Stomach (tissue), 19 donors: ENCODE data around the gene DPYD. TPM values are rescaled to one million over a fixed set of nuclear protein-coding genes. Genes with fewer than 3 reads are reported as not detected.

Experiments used
- DNase-seq, 2 donors: peaks; one replicate each; pipeline versions ENCODE4 v3.0.0 to v3.0.0-alpha.2; 2013 to 2019
- H3K27ac ChIP-seq, 5 donors: fragments of 200-600 bp in 4 of 5; sonication (generic) in 4 of 5; one replicate each; pipeline ENCODE4 v1.5.1; 2013 to 2019; ENCODE audit warnings: mild to moderate bottlenecking in 1 of 5, moderate library complexity in 1 of 5
- H3K27me3 ChIP-seq, 3 donors: fragments of 200-600 bp; sonication (generic); one replicate each; pipeline ENCODE4 v1.5.1; 2017 to 2019; ENCODE audit warnings: mixed run types in 1 of 3
- H3K36me3 ChIP-seq, 4 donors: fragments of 200-600 bp; sonication (generic); 1 replicate in 3 of 4; 2 replicates in 1 of 4; pipeline ENCODE4 v1.5.1; 2016 to 2019
- H3K4me1 ChIP-seq, 4 donors: fragments of 200-600 bp; sonication (generic); one replicate each; pipeline ENCODE4 v1.5.1; 2016 to 2019
- H3K4me3 ChIP-seq, 4 donors: fragments of 200-600 bp; sonication (generic) in 3 of 4; one replicate each; pipeline ENCODE4 v1.5.1; 2016 to 2019; ENCODE audit warnings: mild to moderate bottlenecking in 1 of 4
- H3K9me3 ChIP-seq, 4 donors: fragments of 200-600 bp; sonication (generic); one replicate each; pipeline ENCODE4 v1.5.1; 2016 to 2019
- EP300 ChIP-seq: sonication (generic); formaldehyde crosslinking; IDR thresholded peaks from one replicate; pipeline ENCODE4 v1.6.1; 2017; ENCODE audit warnings: antibody characterized with exemption
- POLR2A ChIP-seq, 4 donors: fragments of 450-650 bp; IDR thresholded peaks; one replicate each; pipeline ENCODE4 v1.6.1; 2016; ENCODE audit warnings: antibody characterized with exemption in 4 of 4, control low read depth in 2 of 4, mild to moderate bottlenecking in 1 of 4, moderate library complexity in 1 of 4
- POLR2AphosphoS5 ChIP-seq, 3 donors: sonication (generic); formaldehyde crosslinking; IDR thresholded peaks; one replicate each; pipeline ENCODE4 v1.6.1; 2016; ENCODE audit warnings: antibody characterized with exemption in 3 of 3
- WGBS, 5 donors: extraction: QIAGEN DNeasy Blood & Tissue Kit in 3 of 5; methylation state at CpG; one replicate each; pipeline versions ENCODE4 v1.1.5 to v1.1.7; 2013 to 2018; 5-methylcytosine and 5-hydroxymethylcytosine counted together
- intact Hi-C: fragments of 100-400 bp; cut with DNase I; formaldehyde crosslinking; loops from one replicate; pipeline ENCODE4 v1.15.1; 2023; ENCODE audit warnings: low total_unique reads
- long read RNA-seq, 10 donors: transcript quantifications; one replicate each; lab custom pipeline, GENCODE V29; 2026
- polyA plus RNA-seq, 3 donors: library from polyadenylated mRNA; stranded (reverse); fragments of 200-250 nt; gene quantifications; one replicate each; pipeline ENCODE4 v1.2.3, GENCODE V29; 2013
- total RNA-seq, 5 donors: library from RNA; depleted of rRNA; stranded (reverse); fragments of >200 nt; gene quantifications; one replicate each; pipeline versions ENCODE4 v1.1.0 to v1.2.3, GENCODE V29; 2014 to 2016
- TF ChIP-seq, protein P1 (sequence below), 7 experiments: fragments of 450-650 bp in 4 of 7; fragments of 200-600 bp in 3 of 7; sonication (generic) in 3 of 7; IDR thresholded peaks; one replicate each; pipeline ENCODE4 v1.5.1; 2016 to 2019; ENCODE audit warnings: antibody characterized with exemption in 7 of 7, control low read depth in 2 of 7, mild to moderate bottlenecking in 1 of 7
- donor health status: healthy with polysubstance abuse.
- donor health status: Bipolar disorder and iron deficiency.
- donor health status: healthy.

DPYD gene
- total RNA-seq = 10 to 100 TPM; 16.2 to 58.2 (median 22.7) TPM
- polyA plus RNA-seq = 10 to 100 TPM in 1 of 3 donors, 1 to 10 TPM in 2; 7.5 to 11.9 (median 8.3) TPM
- long read RNA-seq, donor 1 = 0 reads
- long read RNA-seq, donor 2, full-length matches to known transcripts = 2 of 2 reads
- long read RNA-seq, donor 2, partial matches to known transcripts = 0 of 2 reads
- long read RNA-seq, donor 2, other reads (novel, unspliced or antisense) = 0 of 2 reads
- long read RNA-seq, donor 3, full-length matches to known transcripts = 1 of 1 reads
- long read RNA-seq, donor 3, partial matches to known transcripts = 0 of 1 reads
- long read RNA-seq, donor 3, other reads (novel, unspliced or antisense) = 0 of 1 reads
- long read RNA-seq, donor 4 = 0 reads
- long read RNA-seq, donor 5, full-length matches to known transcripts = 1 of 1 reads
- long read RNA-seq, donor 5, partial matches to known transcripts = 0 of 1 reads
- long read RNA-seq, donor 5, other reads (novel, unspliced or antisense) = 0 of 1 reads
- long read RNA-seq, donor 6 = 0 reads
- long read RNA-seq, donor 7, full-length matches to known transcripts = 1 of 1 reads
- long read RNA-seq, donor 7, partial matches to known transcripts = 0 of 1 reads
- long read RNA-seq, donor 7, other reads (novel, unspliced or antisense) = 0 of 1 reads
- long read RNA-seq, donor 8, full-length matches to known transcripts = 2 of 2 reads
- long read RNA-seq, donor 8, partial matches to known transcripts = 0 of 2 reads
- long read RNA-seq, donor 8, other reads (novel, unspliced or antisense) = 0 of 2 reads
- long read RNA-seq, donor 9, full-length matches to known transcripts = 2 of 2 reads
- long read RNA-seq, donor 9, partial matches to known transcripts = 0 of 2 reads
- long read RNA-seq, donor 9, other reads (novel, unspliced or antisense) = 0 of 2 reads
- long read RNA-seq, donor 10, full-length matches to known transcripts = 1 of 1 reads
- long read RNA-seq, donor 10, partial matches to known transcripts = 0 of 1 reads
- long read RNA-seq, donor 10, other reads (novel, unspliced or antisense) = 0 of 1 reads

DNA sequence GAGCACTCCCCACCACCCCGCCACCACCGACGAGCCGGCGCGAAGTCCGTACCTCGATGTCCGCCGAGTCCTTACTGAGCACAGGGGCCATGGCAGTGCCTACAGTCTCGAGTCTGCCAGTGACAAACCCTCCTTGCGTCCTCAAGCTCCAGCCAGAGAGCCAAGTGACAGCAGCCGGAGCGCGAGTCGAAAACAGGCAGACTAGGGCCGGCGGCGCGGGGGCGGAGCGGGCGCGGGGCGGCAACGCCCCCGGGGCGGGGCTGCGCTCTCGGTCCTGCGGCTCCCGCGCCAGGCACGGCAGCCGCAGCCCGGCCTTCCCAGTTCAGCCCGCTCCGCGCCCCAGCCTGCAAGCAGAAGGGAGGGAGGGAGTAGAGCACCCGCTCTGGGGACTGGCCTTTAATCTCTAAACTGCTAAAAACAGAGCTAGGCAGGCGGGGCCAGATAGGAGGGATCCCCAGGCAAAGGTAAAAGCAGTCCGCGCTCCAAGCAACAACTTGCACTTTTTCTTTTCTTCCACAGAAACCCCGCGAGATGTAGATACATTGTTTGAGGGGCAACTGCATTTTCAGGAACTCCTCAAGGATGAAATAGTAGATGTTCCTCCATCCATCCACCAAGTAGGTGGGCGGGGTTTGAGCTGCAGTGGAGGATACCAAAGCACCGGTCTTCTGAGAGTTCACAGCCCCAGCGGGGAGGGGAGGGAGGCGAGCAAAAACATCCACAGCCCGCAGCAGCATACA lies at the start of gene DPYD:
DPYD (minus strand) TSS at position 203 of the 740 bp plus-strand sequence; CDS start at position 91, 112 bp downstream.
- DNase-seq = peak; percentile 92 to 95
- H3K27me3 ChIP-seq = no peaks in the 10 kb centered on the region
- WGBS, 5 donors = 0 to 2% (median 1%) methylated on average over 26 to 50 of the region's 50 CpGs
- no peaks in the 10 kb centered on the region for H3K36me3 ChIP-seq
- intact Hi-C loops = no loop called here
- H3K27ac ChIP-seq = peak within 1 kb of the TSS; percentile 89 to 93 (median 91)
- H3K4me1 ChIP-seq = peaks cover 5 to 35% (median 24%) of the 10 kb centered on the region in 4 donors
- TF ChIP-seq POLR2AphosphoS5 (IDR thresholded peaks at IDR 0.05) = peak; percentile 40 to 96 (median 90)
- TF ChIP-seq, protein P1, sequence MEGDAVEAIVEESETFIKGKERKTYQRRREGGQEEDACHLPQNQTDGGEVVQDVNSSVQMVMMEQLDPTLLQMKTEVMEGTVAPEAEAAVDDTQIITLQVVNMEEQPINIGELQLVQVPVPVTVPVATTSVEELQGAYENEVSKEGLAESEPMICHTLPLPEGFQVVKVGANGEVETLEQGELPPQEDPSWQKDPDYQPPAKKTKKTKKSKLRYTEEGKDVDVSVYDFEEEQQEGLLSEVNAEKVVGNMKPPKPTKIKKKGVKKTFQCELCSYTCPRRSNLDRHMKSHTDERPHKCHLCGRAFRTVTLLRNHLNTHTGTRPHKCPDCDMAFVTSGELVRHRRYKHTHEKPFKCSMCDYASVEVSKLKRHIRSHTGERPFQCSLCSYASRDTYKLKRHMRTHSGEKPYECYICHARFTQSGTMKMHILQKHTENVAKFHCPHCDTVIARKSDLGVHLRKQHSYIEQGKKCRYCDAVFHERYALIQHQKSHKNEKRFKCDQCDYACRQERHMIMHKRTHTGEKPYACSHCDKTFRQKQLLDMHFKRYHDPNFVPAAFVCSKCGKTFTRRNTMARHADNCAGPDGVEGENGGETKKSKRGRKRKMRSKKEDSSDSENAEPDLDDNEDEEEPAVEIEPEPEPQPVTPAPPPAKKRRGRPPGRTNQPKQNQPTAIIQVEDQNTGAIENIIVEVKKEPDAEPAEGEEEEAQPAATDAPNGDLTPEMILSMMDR (IDR thresholded peaks at IDR 0.05) = no peak
- H3K4me3 ChIP-seq = peak within 1 kb of the TSS; percentile 76 to 90 (median 86)
- H3K9me3 ChIP-seq = no peaks in the 10 kb centered on the region

DNA sequence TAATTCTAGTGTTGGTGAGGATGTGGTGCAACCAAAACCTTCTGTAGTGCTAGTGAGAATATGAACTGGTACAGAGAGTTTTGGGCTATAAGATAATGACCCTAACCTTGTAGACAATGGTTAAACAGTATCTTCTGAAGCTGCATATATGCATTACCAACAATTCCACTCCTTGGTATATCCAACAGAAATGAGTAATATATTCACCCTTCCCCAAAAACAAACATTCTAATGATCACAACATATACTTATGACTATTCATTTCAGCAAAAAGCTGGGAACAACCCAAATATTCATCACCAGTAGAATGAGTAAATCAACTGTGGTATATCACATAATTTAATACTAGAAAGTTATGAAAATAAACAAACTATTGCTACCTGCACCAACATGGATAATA lies 39.6 kb upstream of the DPYD start:
- Histone ChIP-seq H3K4me1 (no peaks in the 10 kb centered on the region), H3K27me3 (no peaks in the 10 kb centered on the region), H3K4me3 (no peak overlapping the region), H3K9me3 (no peaks in the 10 kb centered on the region), H3K27ac (no peak overlapping the region), H3K36me3 (no peaks in the 10 kb centered on the region)
- intact Hi-C loops = no loop called here
- no peak for DNase-seq
- TF ChIP-seq EP300 (no peak), POLR2AphosphoS5 (IDR thresholded peaks at IDR 0.05) (no peak)

DNA sequence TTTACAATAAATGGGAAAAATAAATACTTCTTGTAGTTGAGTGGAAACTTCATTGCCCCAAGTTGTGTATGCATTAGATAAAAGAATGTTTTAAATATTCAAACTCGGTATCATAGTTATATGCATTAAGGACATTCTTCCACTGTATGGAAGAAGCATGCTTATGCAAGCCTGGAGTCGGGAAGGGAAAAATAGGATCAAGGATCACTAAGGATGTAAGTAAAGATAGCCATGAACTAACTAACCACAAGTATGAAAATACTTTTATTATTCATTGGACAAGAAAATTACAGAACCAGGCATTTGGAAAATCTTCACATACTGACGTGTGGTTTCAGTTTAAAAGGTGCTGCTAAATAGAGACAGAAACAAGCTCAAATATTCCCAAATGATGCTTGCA lies 26.9 kb upstream of the DPYD start:
- Histone ChIP-seq H3K27ac (no peak overlapping the region), H3K36me3 (no peaks in the 10 kb centered on the region), H3K27me3 (no peaks in the 10 kb centered on the region), H3K4me1 (no peaks in the 10 kb centered on the region), H3K9me3 (no peaks in the 10 kb centered on the region), H3K4me3 (no peak overlapping the region)
- no peak for TF ChIP-seq POLR2A (IDR thresholded peaks at IDR 0.05)
- TF ChIP-seq, protein P1 (IDR thresholded peaks at IDR 0.05) = no peak
- TF ChIP-seq EP300 = no peak
- no peak for TF ChIP-seq POLR2AphosphoS5 (IDR thresholded peaks at IDR 0.05)
- no peak for DNase-seq
- intact Hi-C loops = no loop called here
- WGBS, 5 donors = 68 to 75% (median 70%) methylated on average over 3 of the region's 3 CpGs

DNA sequence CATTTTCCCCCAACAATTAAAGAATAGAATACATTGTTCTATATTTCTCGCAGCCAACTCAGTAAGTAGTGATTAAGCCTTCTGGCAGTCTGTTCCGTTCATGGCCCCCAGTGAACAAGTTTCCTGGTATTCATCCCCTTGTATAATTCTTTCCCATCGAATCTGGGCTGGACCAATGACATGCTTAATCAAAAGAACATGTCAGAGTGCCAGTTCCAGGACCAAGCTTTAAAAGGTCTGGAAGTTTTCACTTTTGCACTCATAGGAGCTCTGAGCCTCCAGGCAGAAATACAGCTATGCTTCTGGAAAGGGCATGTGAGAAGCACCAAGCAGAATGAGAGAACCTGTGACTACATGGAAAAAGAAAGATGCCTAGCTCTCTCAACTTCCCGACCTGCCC lies 22.5 kb upstream of the DPYD start:
- no peak overlapping the region for H3K27ac ChIP-seq
- H3K36me3 ChIP-seq = no peaks in the 10 kb centered on the region
- TF ChIP-seq POLR2A (IDR thresholded peaks at IDR 0.05) (no peak), POLR2AphosphoS5 (IDR thresholded peaks at IDR 0.05) (peak in 1 of 3 donors; percentile 17)
- no peak overlapping the region for H3K4me3 ChIP-seq
- WGBS, 5 donors = 58 to 79% (median 70%) methylated on average over 4 of the region's 4 CpGs
- no peaks in the 10 kb centered on the region for H3K27me3 ChIP-seq
- intact Hi-C loops = no loop called here
- peak in 1 of 2 donors; percentile 25 for DNase-seq
- no peaks in the 10 kb centered on the region for H3K4me1 ChIP-seq
- H3K9me3 ChIP-seq = no peaks in the 10 kb centered on the region
